GM19351 (cell line): Measurements from ENCODE around the gene FEZ2.

ENCODE experiments used
- ATAC-seq: cut with Tn5 transposase; IDR thresholded peaks from one replicate; pipeline ENCODE4 v1.9.1; 2021; ENCODE audit warnings: mild to moderate bottlenecking, moderate library complexity; ENCODE audit not compliant: unreplicated experiment

Gene FEZ2

DNA sequence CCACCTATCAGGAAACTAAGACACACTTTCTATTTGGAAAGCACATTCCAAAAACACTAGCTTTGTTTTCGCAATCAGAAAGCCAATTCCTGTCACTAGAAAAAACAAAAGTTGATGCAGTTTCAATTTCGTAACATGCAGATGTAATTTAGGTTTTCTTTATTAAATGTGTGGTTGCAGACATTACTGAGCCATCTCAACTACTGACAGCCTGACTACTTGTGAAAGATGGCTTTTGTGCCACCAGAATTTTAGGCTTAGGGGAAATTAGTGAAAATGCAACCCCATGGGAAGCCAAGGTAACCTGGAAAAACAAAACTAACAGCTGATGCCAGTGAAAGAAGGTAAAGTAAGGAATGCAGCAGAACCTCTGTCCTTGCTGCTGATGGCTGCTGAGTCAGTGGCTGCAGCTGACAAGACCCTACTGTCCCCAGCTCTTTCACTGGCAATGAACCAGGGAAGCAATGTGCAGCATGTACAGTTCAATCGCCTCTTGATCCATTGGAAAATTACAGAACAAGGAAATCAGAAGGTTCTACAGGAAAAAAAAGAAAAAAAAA is 34.9 kb downstream of the FEZ2 start:
- ATAC-seq = no peak

DNA sequence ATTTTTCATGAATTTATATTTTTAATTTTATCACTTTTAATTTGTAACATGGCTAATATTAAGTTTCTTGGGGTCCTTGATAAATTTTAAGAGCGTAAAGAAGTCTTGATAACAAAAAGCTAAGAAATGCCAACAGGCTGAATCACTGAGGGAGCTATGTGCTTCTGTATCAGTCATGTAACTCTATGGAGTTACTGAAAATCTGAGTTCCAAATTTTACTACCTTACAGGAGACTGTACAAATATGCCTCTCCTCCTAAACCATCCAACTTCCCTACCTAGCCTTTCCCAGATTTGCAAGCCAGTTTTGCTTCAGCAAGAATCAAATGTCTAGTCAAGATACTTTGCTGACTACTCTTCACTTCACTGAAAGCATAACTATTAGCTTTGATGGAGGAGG is 35.7 kb downstream of the FEZ2 start:
- no peak for ATAC-seq

DNA sequence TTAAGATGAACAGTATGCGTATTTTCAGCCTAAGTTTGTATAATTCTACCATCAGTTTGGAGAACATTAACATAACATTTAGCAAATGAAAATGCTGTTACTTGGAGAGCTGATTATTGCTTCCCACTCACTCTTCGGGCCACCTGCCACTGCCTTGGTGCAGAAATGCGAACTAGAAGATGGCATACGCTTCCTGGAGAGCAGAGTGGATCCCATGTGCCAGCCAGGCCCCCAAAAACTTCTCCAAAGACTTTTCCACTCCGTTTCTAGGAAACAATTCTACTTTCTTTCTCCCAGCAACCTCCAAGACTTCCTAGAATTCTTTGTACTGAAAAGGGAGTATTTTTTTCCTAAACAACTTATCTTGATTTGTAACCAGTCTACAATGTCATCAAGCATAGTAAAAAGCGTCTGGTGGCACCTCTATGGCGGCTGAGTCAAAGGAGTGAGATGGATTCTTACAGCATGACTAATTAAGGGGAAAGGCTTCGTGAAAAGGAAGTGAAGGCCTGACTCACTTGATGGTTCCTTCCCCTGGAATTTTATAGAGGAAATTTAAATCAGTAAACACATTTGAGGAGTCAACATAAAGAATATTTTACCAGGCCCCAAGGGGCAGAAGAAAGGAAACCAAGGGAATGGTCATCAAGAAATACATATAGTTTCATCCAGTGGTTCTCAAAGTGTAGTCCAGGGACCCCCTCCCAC is 36.6 kb downstream of the FEZ2 start:
- ATAC-seq = no peak

DNA sequence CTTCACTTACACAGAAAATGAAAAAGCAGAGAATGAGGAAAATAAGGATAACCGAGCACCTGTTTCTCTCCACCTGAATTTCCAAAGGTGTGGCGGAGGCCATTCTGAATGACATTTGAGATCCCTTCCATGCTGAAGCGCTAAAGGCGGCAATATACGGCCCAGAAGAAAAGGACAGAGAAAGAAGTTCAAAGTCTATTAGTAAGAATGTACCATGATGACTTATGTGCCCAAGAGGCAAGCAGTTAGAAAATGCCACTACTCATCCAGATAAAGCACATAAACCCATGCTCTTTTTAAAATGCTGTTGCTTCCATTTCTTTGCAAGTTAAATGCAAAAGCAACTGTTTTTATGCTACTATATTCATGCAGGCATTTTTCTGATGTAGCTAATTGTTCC is 37.2 kb downstream of the FEZ2 start:
- ATAC-seq = no peak

DNA sequence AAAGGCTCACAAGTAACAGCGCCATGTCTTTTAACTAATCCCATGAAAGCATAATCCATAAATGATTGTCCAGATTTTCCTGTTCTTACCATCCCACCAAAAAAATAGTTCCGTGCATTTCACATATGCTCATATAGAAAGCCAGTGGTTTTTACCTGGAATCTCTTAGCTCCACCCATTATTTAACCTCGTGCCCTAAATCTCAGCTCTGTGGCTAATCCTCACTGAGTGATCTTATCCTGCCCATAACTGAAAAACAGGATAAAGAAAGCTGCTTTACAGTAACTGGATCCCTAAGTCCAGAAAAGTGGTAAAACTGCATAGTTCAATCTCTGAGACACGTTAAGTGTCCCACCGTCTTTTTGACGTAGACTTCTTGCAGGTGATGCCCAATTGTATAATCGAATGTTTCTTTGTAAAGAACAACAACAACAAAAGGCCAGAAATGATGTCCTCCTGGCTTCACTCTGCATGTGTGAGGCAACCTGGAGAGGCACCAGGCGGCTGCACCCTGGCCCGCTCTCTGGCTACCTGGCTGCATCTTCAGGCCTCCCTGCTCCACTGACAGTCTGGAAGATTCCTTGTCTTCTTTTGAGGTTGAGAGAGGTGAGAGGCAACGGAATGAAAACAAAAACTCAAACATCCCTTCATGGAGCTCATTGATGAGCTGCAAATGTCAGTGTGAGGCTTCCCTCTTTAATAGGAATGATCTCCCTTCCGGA is 38.6 kb downstream of the FEZ2 start:
- no peak for ATAC-seq

DNA sequence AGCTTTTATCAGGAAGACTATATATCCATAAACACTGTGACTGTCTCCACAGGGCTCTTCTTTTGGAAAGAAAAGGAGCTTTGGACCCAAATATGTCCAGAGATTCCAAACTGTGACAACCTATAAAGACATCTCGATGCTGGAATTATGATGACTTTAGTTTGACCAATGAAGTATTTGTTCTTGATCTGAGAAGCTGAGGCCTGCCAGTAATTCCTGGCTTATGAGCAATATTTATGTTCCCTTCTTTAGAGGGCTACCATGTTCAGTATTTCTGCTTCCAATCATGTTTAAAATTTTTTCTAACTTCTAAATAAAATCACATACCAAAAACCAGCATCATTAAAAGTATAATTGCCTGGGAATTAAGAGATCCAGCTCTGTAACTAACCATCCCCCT is 41.1 kb downstream of the FEZ2 start:
- ATAC-seq = no peak

DNA sequence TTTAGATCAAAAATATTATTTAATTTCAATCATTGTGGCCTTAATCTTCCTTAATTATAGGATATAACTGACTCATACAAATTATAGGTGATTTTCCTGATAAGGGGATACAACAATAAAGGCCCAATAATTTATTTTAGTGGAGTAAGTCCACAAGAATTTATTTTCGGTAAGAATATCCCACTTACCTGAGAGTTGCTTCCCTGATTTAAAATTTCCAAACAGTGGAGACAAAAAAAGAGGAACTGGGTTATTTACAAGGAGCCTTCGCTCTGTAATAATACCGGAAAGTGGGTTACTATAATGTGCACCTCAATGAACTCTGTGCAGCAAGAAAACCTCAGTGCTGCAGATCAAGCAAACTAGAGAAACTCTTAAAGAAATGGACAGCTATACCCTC is 42.2 kb downstream of the FEZ2 start:
- ATAC-seq = no peak

DNA sequence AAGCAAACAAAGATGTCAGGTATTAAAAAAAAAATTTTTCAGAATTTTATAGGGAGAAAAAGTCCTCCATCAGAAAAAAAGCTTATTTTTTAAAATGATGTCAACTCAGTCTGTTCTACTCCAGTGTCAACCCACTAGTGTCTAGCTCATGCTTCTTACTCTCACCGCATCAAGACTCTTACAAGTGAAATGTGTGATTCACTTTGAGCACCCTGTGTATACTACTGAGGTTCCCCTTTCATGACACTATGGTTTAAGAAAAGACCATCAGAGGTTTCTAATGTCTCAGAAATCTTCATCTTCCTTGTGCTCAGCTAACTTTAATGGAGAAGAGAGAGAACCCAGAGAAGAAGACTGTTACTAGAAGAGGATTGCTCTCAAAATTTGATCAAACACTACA is 43.4 kb downstream of the FEZ2 start:
- ATAC-seq = no peak

DNA sequence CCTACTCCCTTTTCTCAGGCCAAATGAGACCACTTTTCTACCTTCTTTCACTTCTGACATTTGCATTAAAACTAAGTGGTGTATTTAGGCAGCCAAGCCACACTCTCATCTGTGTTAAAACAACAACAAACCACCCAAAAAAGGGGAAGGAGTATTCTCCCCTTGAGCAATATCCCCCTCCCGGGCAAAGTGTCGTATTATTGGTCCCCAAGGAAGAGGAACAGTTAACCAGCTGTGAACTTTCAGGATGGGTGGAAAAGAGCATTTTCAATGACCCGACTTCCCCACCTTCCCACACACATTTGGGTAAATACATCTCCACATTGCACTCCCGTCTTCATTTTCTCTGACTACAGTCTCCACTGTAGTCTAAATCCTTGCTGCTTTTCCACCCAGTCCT is 44.3 kb downstream of the FEZ2 start:
- no peak for ATAC-seq

DNA sequence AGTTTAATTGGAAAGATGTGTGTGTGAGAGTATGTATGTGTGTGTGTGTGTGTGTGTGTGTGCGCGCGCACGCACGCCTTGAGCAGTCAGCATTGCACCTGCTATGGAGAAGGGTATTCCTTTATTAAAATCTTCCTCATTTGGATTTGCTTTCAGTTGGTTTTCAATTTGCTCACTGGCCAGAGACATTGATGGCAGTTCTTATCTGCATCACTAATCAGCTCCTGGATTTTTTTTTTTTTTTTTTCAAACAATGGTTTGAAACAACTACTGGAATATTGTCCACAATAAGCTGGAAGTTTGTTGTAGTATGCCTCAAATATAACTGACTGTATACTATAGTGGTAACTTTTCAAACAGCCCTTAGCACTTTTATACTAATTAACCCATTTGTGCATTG is 48.0 kb downstream of the FEZ2 start:
- ATAC-seq = no peak

DNA sequence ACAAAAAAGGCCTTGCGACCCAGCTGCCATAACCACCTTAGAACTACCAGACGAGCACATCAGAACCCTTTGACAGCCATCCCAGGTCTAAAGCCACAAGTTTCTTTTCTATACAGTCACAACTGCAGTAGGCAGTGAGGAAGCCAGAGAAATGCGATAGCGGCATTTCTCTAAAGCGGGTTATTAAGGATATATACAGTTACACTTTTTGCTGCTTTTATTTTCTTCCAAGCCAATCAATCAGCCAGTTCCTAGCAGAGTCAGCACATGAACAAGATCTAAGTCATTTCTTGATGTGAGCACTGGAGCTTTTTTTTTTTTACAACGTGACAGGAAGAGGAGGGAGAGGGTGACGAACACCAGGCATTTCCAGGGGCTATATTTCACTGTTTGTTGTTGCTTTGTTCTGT is 48.8 kb downstream of the FEZ2 start:
- ATAC-seq = no peak

DNA sequence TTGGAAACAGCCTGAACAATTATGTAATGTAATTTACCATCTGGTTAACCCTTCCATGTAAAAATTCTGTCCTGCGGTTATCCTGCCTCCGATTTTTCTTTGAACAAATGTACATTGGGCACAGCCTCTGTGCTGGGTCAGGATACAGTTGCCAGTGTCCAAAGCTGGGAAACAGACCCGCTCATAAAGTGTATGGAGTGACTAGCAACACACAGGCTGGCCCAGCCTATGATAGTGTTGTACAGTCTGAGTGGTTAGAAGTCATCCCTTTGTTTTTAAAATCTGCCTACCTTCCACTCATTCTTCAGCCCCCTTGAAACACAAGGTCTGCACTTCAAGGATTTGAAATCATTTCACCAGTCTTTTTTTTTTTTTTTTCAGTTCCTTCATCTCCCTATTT is 50.1 kb downstream of the FEZ2 start:
- no peak for ATAC-seq

DNA sequence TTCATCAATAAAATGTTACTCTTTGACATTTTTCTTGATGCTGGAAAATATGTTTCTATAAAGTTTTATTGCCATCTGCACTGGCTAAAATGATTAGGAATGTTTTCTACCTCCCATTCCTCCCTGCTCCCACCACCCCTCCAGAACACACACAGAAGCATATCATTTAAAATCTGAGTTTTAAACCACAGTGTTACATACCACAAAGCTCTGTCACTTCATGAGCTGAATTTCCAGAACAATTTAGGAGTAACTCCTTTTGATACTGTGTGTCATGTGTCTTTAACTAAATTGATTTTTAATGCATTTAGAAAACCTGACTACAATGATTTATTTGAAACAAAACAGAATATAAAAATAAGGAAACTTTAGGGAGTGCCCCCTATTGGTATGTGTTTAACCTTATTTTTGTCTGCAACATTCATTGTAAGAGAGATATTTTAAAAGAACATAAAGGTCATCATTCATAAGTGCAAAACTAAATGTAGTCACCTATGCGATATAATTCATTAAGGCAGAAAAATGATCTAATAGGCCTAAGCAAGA is 52.0 kb downstream of the FEZ2 start:
- ATAC-seq = no peak

DNA sequence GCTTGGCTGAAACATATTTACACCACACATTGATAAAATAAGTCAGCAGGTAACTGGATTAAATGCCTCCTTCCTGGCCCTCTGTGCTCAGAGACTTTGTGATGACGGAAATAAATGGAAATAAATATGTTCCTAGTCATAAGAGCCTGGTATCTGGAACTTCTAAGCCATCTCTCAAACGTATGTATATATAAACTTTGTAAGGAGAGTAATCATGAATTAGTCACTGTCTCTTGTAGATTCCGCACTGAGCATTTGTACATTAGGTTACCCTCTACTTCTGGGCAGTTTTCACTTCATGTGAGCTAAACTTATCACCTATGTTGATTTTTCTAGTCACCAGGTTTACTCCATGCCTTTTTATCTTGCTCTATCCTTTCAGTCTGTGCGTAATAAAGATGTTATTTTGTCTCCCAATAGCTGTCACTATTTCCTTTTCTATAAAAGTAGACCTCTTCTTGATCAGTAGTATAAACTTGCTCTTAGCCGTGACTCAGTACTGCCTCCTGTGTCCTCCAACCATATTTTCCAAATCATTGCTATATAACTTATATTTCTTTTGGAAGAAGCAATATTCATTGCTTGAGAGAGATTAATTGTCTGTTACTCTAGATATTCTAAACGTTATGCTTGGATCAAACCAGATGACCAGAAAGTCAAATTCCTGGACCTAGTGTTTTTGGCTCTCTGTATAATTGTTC is 53.2 kb downstream of the FEZ2 start:
- no peak for ATAC-seq

DNA sequence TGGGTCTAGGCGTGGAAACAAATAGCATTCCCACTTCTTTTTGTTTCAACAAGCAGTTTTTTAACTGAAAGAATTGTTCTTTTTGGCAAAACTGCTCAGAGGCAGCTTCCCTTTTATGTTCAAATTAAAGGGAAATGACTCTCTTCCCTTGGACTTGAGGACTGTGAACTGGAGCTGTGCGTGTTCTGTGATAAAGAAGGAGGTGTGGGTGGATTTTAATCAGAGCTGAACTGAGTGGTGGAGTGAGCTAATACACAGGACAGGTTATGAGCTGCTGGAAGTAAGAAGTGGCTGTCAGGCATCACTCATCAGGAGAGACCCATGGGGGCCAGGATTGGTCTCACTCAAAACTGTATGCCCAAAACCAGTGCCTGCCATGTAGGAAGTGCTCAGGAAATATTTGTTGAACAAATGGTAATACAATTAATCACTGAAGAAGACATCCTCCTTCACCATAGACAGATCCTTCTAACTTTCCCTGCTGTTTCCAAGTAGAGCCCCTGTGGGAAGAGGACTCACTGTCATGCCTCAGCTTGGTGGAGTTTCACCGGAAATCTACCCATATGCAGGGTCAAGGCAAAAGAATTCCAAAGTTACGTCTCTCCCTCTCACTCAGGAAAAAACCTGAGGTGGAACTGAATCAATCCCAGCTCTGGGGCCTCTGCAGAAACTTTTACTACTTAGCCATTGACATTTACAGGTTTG is 55.9 kb downstream of the FEZ2 start:
- no peak for ATAC-seq

DNA sequence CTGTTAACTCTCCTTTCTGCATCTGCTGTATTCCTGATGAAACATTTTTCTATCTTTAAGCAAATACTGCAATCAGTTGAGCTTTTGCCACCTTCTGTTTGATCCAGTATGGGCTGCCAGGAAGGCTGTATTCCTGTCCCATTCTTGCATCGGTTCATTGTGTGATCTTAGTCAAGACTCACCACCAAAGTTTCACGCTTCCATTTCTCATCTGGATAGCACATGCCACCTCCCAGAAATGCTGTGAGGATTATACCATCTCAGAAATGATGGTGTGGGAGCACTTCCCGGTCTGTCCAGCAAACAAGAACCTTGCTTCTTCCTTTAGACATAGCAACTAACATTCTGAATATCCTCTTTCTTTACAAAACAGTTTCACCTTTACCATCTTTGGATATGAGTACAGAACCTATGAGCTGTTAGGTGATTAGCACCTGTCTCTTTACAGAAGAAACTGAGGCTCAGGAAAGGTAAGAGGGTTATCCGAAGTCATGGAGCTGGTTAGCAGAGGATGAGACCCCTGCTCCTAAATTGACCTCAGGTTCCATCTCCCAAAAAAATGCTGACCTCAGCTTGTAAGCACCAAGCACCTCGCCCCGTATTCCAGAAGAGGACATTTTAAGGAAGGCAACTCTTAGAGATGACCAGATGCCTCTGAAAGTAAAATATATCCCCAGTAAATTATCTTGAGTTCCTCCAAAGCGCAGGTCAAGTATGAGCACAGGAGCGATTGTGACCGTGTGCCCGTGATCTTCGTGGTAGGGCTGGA is 56.8 kb downstream of the FEZ2 start:
- no peak for ATAC-seq

DNA sequence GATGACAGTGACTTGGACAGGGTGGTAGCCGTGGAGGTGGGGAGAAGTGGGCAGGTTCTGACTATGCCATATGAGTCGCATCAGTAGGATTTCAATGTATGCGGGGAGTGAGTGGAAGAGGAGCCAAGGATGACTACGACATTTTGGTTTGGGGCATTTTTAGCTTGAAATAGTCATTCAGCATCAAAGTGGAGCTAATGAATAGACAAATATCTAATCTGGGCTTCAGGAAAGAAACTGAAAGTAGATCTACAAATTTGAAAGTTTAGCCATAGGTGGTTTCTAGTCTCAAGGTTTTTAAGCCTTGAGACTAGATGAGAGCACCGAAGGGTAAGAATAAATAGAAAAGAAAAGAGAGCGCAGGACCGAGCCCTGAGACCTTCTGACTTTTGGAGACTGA is 58.3 kb downstream of the FEZ2 start:
- ATAC-seq = peak; percentile 63

DNA sequence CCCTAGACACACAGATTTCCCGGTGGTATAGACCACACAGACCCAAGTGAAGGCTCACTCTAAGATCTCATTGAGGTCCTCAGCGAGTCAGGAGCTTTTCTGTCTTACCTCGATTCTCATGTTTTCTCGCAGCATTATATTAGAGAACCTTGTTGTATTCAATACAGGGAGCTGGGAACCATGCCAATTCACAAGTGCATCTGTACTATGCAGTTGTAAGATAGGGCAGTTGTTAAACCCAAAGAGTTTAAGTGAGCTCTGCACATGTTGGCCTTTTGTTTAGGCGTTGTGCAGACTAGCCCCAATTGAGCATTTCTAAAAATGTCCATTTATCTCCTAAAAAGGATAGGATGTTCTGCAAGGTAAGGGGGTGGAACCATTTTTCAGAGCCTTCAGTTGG is 59.6 kb downstream of the FEZ2 start:
- ATAC-seq = no peak

DNA sequence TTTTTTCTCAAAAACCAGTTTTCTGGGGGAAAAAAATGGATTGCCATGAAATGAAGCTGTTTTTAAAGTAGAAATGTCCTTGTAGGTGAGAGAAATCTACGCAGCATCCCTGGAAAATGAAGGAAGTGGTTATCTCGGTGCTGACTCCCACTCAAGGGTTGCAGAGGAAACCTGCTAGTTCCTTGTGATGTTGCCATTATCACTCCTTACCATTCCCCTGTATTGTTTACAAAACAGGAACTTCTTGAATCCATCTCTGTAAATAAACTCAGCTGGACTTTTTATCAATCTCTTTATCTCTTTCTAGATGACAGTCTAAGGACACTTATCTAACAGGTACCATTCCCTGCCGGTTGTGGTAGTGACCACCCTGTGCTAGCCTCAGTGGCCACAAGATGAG is 61.2 kb downstream of the FEZ2 start:
- ATAC-seq = no peak

DNA sequence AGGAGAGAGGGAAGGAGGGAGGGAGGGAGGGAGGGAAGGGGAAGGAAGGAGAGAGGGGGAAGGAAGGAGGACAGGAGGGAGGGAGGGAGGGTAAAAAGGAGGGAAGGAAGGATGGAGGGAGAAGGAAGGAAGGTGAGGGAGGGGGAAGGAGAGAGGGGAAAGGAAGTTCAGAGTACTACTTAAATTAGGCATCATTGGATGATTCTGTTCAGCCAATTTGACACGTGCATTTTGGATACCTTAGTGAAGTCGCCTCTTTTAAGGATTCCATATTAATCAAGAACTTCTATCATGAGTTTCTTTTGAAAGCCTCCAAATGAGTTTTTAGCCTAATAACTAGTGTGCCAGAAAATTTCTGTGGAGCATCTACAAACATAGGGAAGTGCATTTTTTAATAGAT is 62.9 kb downstream of the FEZ2 start:
- ATAC-seq = no peak
